HG03457 (cell line): ENCODE data around the gene CEACAM18.
"Not testable (repeated sequence)": the region's sequence is repeated elsewhere in the genome, so short reads cannot be mapped to it uniquely, and the experiment has no call there.

Experiments
- ATAC-seq: cut with Tn5 transposase; IDR thresholded peaks from one replicate; pipeline ENCODE4 v1.9.1; 2021; ENCODE audit warnings: moderate number of reproducible peaks; ENCODE audit not compliant: unreplicated experiment

Gene CEACAM18

DNA sequence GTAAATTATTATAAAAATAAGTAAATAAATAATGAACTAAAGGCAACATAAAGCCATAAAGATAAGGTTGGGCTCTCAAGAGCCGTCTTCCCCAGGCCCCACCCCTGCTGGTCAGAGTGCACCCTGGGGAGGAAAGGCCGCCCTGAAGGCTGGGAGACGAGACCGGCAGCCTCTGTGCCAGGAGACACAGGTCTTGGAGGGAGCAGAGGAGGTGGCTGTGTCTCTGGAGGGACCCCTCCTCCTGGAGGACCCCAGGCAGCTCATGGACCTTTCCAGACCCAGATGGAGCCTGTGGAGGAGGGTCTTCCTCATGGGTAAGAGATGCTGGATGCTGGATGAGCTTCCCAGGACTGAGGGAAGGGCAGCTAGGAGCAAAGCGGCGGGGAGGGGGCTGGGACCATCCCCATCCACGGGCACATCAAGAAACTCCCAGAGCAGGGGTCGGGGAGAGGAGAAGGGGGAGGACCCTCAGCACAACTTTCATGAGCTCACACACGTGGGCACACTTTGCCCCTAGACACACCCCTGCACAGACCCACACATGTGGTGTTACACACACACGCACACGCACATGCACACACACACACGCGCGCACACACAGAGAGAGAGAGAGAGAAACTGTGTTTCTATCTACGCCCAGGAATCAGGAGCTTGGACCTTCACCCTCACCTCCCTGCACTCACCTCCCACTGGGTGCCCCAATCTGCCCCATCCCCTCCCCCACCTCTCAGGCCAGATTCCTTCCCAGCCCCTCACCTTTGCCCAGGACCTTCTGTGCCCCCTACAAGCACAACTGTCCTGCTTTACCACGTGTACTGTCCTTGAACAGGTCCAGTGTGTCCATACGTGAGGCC lies at the start of gene CEACAM18:
Gene CEACAM18, plus strand, starts transcription at position 159 of the 854 bp plus-strand sequence.
- no peak for ATAC-seq

DNA sequence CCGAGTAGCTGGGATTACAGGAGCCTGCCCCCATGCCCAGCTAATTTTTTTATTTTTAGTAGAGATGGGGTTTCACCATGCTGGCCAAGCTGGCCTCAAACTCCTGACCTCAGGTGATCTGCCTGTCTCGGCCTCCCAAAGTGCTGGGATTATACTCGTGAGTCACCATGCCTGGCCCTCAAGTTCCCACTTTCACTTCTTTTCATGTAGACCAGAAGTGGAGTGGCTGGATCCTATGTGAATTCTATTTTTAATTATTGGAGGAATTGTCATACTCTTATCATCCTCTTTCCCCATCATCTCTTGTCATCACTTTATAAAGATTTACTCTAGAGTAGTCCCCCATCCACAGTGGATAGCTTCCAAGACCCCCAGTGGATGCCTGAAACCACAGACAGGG lies 48.1 kb upstream of the CEACAM18 start:
- ATAC-seq = no peak

DNA sequence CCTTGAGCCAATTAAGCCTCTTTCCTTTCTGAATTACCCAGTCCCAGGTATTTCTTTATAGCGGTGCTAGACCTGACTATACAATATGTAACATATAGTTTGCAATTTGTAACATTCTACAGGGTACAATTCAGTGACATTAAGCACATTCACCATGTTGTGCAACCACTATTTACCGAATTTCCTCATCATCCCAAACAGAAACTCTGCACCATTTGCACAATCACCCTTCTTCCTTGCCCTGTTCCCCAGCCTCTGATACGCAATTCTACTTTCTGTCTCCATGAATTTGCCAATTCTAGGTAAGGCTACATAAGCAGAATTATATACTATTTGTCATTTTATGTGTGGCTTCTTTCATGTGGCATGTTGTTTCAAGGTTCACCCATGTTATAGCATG lies 47.2 kb upstream of the CEACAM18 start:
- ATAC-seq = no peak

DNA sequence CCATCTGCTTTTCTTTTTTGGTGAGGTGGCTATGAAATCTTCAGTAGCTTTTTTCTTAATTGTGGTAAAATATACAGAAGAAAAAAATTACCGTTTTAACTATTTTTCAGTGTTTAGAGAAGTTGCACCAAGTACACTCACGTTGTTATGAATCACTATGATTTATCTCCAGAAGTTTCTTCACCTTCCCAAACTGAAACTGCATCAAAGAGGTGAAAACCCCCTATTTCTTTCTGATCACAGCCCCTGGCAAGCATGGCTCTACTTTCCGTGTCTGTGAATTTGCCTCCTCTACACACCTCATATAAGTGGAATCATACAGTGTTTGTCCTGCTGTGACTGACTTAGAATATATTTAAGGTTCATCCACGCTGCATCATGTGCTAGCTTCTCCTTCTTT lies 45.3 kb upstream of the CEACAM18 start:
- no peak for ATAC-seq

DNA sequence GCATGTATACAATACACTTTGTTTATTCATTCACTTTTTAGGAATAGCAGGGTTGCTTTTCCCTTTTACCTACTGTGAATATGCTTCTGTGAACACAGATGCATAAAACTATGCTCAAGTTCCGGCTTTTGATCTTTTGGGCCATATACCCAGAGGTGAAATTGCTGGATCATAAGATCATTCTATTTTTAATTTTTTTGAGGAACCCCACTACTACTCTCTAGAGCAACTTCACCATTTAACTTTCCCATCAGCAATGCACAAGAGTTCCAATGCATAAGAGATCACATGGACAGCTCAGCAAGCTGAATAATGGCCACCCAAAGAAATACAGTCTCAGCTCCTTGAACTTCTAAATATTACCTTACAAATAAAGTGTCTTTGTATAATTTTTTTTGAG lies 43.9 kb upstream of the CEACAM18 start:
- no peak for ATAC-seq

DNA sequence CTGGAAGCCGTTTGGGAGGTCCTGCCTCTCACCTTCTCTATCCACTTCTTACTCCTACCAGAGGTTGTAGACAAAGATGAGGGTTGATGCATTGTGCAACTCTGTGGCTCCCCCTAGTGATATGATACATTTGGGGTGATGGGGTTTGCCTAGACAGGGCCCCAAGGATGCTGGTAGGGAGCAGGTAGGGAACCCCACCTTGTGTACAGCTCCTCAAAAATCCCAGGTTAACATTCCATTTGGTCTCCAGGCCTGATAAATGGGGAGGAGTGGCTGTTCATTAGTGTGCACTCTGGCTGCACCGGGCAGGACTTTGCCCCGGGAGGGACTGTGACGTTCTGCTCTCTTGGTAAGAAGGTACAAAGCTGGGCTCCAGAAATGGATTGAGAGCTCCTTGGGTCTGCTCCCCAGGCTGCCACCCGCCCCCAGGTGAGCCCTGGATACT lies 39.3 kb upstream of the CEACAM18 start:
- no peak for ATAC-seq

DNA sequence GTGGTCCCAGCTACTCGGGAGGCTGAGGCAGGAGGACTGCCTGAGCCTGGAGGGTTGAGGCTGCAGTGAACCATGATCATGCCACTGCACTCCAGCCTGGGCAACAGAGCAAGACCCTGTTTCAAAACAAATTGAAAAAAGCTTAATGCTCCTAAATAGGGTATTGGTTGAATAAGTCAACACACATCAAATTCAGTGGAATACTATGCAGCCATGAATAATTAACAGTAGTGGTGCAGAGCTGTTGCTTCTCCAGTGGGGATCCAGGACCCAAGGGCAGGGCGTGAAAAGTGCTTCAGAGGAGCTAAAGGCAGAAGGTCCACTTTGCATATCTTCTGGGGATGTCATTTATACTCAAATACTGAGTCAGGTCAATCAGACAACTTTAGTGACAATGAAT lies 38.3 kb upstream of the CEACAM18 start:
- no peak for ATAC-seq

DNA sequence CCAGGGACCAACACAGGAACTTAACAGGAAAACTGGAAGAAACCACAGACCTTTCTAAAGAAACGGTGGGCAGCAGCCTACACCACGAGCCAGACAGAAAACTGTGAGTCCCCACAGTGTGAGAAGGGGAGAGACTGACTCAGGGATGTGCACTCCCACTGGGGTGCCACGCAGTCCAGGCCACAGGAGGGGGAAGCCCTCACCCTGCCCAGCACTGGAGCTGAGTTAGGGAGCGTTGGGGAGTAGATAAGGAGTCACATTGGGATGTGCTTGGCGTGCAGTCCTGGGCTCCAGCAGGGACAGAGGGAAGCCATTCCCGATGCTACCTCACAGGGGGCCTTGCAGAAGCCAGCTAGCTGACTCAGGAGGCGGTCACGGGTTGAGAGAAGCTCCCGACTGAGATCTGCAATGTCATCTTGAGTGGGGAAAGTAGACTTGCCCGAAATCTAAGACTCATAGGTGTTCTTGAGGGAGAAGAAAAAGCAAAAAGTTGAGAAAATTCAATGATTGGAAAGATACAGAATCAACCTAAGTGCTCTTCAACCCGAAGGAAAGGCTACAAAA lies 37.4 kb upstream of the CEACAM18 start:
- ATAC-seq = no peak

DNA sequence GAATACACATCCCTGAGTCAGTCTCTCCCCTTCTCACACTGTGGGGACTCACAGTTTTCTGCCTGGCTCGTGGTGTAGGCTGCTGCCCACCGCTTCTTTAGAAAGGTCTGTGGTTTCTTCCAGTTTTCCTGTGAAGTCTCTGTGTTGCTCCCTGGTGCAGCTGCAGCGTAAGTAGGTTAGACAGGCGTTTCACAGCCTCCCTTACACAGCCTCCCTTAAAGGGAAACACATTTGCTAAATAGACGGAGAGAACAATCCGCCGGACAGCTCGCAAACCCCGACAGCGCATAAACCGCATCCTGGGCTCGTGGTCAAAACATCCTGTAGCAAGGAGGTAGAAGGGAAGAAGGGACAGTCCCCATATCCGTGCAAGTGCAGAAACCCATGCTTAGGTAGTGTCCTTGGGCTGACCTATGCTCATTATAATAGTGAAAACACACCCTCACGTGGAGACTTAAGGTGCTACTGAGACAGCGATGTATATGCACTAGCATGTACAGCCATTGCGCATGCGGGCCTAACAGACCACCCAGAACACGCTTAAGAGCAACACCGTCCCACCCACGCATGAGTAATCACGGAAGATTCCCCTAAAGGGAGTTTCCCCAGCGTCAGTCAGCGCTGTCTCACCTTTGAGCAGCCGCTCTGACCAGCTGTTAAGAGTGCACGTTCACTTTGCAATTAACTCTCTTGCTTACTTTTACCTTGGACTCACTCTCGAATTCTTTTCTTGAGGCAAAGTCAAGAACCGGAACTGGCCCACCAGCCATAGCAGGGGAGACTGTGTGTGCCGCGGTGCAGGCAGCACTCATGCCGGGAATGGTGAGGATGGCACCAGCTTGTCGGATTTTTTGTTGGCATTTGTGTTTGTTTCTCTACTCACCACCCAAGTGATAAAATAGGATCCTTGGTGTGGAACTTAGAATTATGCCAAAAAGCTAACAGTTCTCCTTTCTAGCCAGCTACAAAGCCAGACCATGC lies 36.6 kb upstream of the CEACAM18 start:
- peak; percentile 78 for ATAC-seq

DNA sequence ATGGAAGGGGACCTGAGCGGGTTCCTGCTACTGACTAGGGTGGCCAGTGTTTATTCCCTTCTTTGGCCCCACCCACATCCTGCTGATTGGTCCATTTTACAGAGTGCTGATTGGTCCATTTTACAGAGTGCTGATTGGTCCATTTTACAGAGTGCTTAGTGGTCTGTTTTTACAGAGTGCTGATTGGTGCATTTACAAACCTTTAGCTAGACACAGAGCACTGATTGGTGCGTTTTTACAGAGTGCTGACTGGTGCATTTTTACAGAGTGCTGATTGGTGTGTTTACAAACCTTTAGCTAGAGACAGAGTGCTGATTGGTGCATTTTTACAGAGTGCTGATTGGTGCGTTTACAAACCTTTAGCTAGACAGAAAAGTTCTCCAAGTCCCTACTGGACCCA lies 30.8 kb upstream of the CEACAM18 start:
- ATAC-seq = not testable (repeated sequence)

DNA sequence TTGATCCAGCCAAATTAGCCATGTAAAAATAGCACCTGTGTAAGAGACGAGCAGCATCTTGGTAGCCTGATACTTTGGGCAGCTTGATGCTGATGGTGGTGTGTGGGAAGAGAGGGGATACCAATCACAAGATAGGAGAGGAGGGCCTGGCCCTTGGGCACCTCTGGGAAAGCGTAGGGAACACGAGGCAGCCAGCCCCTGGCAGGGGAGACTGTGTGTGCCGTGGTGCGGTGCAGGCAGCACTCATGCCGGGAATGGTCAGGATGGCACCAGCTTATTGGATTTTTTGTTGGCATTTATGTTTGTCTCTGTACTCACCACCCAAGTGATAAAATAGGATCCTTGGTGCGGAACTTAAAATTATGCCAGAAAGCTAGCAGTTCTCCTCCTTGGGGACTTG lies 30.3 kb upstream of the CEACAM18 start:
- ATAC-seq = no peak

DNA sequence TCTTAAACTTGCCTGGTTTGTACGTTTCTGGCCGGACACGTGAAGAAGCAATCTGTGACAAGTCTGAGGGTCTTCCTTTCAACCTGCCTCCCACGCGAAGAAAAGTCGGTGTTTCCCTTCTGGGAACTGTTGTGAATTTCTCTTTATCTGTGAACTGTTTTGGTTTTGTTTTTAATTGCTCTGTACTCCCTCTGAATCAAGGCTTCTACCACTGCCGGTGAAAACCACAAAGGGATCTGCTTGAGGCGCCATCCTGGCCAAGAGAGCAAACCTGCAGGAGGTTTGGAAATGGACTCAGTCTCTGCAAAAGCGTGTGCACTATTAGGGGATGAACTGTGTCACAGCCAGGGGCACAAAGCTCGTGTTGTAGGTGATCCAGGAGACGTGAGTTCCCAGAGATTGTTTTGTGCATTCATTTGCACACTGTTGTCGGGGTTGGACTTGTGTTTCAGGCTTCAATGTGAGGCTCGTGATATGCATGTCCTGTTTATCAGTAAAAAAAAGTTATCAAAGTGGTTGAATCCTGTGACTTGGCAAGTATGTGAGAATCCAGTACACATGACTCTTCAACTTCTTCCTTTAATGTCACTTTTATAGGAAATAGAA lies 29.8 kb upstream of the CEACAM18 start:
- no peak for ATAC-seq

DNA sequence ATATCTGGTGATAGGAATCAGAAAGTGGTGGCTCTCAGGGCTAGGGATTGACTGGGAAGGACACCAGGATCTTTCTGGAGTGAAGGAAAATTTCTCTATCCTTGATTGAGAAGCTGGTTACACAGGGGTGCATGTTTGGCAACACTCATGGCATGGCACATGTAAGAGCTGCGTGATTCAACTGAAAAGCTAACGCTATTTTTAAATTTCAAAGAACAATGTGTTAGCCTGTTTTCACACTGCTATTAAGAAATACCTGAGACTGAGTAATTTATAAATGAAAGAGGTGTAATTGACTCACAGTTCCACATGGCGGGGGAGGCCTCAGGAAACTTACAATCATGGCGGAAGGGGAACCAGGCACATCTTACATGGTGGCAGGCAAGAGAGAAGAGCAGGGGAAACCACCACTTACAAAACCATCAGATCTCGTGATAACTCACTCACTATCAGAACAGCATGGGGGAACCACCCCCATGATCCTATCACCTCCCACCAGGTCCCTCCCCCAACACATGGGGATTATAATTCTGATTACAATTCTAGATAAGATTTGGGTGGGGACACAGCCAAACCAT lies 27.5 kb upstream of the CEACAM18 start:
- ATAC-seq = no peak

DNA sequence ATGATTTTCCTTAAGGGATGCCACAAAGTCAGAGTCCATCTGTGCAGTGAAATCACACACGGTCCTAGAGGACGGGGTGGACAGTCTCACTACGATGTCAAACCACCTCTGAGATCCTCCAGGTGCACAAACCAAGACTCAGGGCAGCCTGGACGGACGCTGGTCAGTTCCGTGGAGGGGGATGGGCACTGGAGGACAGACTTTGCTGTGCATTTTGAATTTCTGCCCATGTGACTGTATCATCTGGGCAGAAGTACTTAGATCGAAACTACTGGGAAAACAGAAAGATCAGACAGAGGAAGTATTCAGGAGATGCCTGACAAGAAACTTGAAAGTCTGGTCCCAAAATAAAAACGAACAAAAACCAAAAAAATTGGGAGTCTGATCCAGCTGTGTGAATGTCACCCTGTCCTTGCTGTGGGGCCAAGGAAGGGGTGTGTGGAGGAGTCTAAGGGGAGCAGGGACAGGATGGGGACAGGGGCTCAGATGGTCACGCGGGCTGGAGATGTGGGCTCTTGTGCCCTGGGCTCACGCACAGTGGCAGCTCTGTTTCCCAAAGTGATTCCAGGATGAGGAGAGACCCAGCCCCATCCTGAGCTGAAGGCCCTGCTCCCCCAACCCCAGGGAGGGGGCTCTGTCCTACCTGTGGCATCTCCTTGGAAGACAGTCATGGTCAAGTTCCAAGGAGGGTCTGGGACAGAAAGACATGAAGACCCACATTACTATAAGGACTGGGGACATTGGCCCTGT lies 21.6 kb upstream of the CEACAM18 start:
- ATAC-seq = no peak

DNA sequence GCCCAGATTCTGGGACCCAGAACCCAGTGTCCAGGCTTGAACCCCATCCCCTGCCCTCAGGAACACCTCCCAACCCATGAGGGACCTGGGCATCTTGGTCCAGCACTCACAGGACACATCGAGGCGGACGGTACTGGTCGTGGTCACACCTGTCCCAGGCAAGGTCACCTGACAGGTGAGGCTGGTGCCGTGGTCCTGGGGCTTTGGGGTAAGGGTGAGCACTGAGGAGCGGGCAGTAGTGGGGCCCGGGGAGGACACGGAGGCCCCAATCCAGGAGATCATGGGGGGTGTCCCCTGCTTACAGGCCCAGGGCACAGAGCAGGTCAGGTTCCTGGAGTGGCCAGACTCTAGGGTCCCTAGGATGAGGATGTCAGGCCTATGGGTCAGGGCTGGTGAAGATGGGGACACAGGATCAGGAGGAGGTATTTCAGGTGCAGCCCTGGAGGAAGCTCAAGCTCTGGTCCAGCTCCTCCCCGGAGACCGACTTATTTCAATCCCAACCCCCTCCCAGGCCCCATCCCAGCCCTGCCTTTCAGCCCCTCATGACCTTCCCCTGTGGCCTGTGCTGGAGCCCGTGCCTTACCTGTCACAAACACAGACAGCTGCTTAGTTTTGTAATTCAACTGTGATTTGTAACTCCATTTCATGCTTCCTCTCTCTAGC lies 20.9 kb upstream of the CEACAM18 start:
- ATAC-seq = no peak

DNA sequence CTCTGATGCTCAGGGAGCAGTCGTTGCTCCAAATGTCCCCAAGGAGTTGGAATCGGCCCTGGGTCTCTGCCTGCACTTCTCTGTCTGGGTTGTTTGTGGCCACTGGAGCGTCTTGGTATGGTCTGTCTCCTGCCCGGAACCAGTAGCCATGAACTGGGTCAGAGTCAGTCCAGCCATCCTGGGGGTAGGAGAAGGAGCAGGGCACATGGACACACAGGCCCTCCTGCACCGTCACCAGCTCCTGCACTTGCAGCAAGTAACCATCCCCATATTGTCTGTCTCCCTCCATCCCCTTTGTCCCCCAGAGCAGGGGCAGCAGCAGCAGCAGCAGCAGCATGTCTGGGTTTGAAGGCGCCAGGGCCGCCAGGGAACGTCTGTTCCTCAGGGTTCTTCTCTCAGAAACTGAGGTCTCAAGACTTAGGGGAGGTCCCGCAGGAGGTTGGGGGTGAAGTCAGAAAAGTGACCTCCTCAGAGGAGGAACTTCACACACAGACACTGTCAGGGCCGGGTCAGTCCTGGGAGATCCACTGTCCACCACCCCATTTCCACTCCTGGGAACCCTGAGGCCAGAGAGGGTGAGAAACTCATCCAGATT lies 20.2 kb upstream of the CEACAM18 start, which contains the start of gene SIGLEC8:
Gene SIGLEC8, minus strand, starts transcription at position 404 of the 595 bp plus-strand sequence. Its CDS starts 67 bp downstream, at position 337.
- ATAC-seq = no peak

DNA sequence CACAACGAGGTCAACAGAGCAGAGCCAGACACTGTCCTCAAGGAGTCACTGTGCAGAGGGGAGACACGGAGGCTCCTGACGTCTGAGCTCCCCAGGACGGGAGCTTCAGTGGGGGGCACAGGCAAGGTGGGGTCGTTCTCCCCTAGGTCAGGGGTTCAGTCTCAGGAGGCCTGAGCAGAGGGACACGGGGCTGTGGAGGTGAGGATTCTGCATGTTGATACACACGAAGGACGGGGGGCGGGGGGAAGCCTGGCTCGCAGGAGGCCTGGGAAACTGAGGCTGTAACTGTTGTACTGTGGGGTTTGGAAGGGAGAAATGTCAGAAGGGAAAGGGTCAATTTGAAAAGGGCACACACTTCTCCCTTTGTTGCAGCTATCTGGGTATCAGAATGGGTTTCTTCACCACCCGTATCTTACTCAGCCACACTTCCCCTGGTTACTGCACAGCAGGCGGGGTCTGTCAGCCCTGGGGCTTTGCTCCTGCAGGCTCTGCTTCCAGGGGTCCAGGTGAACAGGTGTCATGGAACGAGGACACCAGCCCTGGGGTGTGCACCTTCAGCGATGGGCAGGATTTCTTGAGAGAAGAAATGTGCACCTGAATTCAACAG lies 19.3 kb upstream of the CEACAM18 start:
- ATAC-seq = no peak
